ENCODE results near the gene KCNMA1.

DNA sequence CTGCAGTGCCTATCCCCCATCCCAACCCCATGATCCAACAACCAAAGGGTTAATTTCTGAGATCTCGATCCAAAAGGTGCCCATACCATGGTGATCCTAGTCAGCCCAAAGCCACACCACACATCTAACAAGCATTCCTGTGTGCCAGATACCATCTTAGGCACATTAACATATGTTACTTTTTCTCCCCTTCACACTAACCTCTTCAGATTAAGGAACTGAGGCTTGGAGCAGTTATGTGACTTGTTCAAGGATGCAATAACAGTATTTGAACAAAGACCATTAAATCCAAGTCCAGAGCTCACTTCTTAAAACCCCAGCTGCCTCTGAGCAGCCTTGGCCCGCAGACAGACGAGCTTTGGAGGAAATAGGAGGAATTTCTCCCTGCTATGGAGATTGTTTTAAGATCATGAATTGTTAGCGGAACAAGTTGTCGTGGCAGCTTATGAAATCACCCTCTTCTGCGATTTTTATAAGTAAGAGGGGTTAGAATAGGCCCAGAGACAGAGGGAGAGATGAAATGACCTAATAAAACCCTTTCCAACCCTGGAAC is 327.2 kb downstream of the KCNMA1 start:
- TF ChIP-seq ZNF274 (IDR thresholded peaks at IDR 0.05; ENCODE audit: low read depth, low read length) = no peak
- TF ChIP-seq SUZ12 (IDR thresholded peaks at IDR 0.05; ENCODE audit: extremely low read depth, insufficient read depth, insufficient read length) = no peak

All from NT2/D1 (cell line).